Measurements from ENCODE around the gene SLC39A11.
"Not testable (repeated sequence)": the region's sequence is repeated elsewhere in the genome, so short reads cannot be mapped to it uniquely, and the experiment has no call there.

The SLC39A11 gene

DNA sequence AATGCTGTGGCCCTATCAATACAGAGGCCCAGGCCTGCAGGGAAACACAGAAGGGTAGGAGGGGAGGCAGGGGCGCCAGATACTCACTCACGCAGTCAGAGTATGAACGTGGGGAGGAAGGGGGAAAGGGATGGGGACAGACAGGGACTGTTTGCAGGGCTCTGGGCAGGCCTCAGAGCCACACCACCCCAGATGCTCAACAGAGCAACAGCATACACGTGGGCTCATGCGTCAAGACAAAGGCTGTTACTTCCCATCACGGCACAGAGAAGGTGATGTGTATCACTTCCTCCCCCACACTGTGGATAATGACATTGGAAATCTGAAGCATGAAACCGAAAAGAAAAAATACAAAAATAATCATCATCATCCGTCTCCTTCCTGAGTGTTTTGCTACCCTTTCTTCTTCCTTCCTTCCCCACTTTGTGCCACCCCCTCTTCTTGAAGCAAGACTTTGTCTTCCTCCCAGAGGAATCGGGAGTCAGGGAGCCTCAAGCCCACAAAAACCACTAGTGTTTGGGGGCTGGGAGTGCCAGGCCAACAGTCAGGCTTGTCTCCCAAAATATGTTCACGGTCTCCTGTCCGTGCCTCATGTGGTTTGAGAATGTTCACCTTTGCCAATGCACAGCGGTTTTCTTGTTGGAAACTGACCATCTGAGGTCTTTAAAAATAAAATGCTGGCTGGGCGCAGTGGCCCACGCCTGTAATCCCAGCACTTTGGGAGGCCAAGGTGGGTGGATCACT lies 20.1 kb downstream of the SLC39A11 start:
- no peak for DNase-seq

DNA sequence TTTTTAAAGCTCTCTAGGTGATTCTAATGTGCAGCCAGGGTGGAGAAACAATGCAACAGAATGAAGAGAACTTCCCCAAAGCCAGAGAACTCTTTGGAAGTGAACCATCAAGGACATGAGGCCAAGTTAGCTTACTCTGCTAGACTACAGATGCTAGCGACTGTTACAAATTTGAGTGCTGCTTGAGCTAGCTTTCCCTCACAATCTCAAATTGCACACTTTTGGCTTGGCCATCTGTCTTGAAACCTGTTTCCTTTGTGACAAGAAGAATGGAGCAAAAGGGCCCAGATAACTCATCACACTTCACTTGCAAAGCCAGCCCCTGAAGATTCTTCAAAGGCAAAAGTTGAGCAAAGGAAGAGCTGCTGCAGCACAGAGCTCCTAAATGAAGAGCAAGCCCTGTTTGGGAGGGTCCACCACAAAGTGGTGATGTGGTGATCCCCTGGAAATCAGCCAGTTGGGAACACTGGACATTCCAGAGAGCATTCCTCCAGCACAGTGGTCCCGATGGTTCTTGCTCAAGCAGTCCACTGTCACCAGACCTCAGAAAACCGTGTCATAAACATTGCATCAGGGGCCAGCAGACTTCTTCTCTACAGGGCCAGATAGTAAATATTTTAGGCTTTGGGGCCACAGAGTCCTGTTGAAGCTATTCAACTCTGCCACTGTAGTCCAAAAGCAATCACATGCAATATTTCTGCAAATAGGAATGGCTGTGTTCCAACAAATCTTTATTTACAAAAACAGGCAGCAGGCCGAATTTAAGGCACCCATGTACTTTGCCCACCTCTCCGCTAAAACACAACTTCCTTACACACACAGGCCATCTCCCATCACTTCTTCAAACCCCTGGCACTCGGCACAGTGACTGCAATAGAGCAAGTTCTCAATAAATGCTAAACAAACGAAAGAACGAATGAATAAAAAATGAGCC lies 21.2 kb downstream of the SLC39A11 start:
- DNase-seq = peak in 8 of 58 donors; percentile 7 to 70 (median 19)

- no peak for DNase-seq
These were observed 22.6 kb downstream of the SLC39A11 start for GRCh38 chr17:73069841-73070240.

DNA sequence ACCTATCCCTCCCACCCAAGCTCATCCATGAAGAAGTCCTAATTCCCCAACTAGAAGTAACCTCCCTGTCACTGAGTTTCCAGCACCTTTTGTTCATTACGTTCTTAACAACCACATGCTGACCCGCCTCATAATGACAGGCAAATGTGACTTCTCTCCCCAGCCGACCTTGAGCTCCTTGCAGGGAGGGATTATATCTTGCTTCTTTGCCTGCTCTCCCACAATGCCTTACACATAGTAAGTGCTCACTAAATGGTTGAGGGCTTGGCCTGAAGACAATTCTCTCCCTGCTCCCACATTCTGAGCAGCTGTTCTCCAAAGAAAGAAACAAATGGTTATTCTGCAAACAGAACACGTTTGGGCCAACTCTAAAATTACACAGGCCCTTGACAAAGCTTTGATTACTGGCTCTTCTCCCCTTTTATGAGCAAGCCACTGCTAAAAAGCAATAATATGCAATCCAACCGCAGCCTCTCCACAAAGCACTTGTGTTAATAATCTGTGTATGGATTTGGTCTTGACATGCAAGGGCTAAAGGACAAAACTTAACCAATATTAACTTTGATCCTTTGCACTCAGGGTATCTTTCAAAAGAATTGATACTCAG lies 23.2 kb downstream of the SLC39A11 start:
- peak in 4 of 58 donors; percentile 16 to 43 (median 30) for DNase-seq

- DNase-seq = peak in 4 of 58 donors; percentile 20 to 47 (median 31)
These were observed 23.9 kb downstream of the SLC39A11 start for GRCh38 chr17:73068322-73069153.

DNA sequence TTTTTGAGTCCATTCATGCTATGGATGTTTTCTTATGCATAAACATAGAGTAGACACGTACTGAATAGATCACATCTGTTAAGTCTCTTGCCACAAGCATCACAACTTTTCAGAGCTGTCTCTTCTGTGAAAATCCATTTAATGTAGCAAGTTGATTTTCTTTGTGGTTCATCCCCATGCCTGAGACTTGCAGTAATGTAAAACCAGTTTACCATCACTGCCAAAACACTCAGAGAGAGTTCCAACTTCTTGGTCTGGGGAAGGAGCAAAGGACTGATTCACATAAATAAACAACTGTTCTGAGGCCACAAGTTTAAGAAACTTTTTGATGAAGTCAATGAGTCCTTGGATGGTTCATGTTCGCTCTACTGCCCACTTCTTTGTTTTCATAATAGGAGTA lies 24.8 kb downstream of the SLC39A11 start:
- DNase-seq = not testable (repeated sequence)

DNA sequence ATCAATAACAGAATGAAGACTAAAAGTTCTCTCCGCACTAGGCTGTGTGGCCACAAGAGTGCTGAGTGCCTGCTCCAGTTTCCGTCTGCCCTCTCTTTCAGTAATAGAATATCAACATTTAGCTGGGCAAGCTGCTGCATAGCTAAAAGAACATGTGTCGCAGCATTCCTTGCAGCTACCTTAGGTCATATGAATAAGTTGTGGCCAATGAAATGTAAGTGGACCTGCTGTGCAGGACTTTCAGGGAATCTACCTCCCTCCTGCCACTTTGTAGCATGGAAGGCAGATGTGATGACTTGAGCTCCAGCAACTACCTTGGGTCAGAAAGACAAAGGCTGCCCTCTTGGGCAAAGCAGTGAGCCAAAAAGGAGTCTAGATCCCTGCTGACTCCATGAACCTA lies 25.4 kb downstream of the SLC39A11 start:
- DNase-seq = no peak

- no peak for DNase-seq
These were observed 26.2 kb downstream of the SLC39A11 start for GRCh38 chr17:73066148-73066884.

DNA sequence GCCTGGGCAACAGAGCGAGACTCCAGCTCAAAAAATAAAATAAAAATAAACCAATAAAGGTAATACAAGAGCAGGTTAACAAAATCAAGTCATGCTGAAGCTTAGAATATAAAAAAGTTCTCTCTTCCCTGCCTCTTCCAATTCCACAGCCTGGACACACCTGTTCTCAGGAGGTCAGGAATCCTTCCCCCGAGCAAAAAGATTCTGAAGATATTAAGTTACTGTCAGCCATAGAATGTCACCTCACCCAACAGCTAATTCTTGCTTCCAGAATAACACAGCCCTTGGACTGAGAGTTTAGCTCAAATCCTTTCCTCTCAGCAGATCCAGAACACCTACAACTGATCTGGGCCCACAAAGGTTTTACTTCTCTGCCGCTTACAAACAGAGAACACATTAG lies 27.1 kb downstream of the SLC39A11 start:
- DNase-seq = no peak

DNA sequence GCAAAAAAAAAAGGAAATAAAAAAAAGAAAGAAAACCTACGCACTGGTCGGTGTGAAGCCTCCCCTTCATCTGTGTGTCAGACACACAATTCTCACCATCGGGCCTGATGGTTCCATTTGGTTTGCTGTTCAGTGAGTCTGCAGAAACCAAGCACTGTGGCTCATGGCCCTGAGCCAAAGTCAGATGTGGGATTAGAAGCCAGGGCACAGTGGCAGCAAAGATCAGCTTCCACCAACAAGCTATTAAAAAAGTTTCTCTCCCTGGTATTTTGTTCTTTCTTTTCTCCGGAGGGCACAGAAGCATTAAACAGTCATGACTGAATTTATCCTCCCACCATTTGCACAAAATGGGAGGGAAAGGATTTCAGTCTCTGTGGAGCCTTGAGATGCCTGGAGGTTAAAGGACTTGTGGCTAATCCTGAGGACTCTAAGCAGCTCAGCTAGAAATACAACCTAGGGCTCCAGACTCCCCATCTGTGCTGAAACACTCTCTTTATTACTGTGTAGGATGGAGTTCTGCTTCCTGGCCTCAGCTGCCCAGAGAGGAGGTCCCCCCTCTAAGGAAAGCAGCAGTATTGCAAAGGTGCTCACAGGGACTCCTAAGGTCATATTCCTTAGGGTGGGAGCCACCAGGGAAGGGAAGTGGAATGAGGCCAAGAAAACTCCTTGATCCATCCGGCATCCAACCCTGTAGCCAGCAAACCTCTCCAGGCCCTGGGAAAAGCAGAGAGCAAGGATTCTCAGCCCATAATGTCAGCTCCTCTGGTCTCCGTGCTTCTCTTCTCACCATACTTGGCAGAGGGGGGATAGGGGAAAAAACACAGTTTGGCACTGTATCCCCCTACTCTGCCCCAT lies 28.2 kb downstream of the SLC39A11 start:
- DNase-seq = peak in 19 of 58 donors; percentile 4 to 50 (median 25)

DNA sequence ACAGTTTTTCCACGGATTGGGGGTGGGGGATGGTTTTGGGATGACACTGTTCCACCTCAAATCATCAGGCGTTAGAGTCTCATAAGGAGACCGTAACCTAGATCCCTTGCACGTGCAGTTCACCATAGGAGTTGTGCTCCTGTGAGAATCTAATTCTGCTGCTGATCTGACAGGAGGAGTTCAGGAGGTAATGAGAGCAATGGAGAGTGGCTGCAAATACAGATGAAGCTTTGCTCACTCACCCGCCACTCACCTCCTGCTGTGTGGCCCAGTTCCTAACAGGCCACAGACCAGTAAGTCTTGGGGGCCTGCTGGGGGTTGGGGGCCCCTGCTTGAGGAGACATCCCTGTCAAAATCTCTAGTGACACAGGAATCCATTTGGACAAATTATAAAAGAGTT lies 29.8 kb downstream of the SLC39A11 start:
- DNase-seq = no peak

DNA sequence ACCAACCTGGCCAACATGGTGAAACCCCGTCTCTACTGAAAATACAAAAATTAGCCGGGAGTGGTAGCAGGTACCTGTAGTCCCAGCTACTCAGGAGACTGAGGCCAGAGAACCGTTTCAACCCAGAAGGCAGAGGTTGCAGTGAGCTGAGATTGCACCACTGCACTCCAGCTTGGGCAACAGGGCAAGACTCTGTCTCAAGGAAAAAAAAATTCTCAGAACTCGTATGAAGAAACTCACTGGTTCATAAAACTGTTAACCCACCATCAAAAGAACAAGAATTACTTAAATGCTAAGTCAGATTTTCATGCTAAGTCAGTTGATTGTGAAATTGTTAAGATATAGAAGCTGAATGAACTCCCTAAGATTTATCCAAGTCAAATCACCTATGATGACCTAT lies 31.3 kb downstream of the SLC39A11 start:
- DNase-seq = no peak

- DNase-seq = no peak
These were observed 31.8 kb downstream of the SLC39A11 start for GRCh38 chr17:73060721-73061120.

- DNase-seq = not testable (repeated sequence)
These were observed 32.8 kb downstream of the SLC39A11 start for GRCh38 chr17:73059713-73060112.

GRCh38 chr17:73058022-73058421 lies 34.5 kb downstream of the SLC39A11 start:
- DNase-seq = no peak

GRCh38 chr17:73057196-73057595 lies 35.3 kb downstream of the SLC39A11 start:
- DNase-seq = no peak

- no peak for DNase-seq
These were observed 39.6 kb downstream of the SLC39A11 start for GRCh38 chr17:73052923-73053322.

DNA sequence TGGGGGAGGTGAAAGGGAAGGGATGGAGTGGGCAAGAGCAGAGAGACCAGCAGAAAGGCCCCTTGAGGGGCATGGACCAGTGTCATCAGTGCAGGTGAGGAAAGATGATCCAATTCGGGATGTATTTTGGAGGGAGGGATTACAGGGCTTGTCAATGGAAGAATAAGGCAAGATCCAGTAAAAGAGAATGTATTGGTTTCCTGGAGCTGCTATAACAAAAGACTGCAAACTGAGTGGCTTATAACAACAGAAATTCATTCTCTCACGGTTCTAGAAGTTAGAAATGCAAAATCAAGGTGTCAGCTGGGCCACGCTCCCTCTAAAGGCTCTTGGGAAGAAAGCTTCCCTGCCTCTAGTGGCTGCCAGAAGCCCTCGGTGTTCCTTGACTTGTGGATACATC lies 41.7 kb downstream of the SLC39A11 start:
- DNase-seq = no peak

DNA sequence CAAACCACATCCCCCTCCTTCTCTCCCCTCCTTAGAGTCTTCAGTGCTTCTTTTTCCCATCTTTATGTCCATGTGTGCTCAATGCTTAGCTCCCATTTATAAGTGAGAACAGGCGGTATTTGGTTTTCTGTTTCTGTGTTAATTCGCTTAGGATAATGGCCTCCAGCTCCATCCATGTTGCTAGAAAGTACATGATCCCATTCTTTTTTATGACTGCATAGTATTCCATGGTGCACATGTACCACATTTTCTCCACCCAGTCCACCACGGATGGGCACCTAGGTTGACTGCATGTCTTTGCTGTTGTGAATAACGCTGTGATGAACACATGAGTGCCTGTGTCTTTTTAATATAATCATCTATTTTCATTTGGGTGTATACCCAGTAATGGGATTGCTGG lies 44.3 kb downstream of the SLC39A11 start:
- DNase-seq = no peak
